8988T (cell line): ENCODE measurements around the gene CEMP1.

Experiments used
- DNase-seq: peaks from one replicate; pipeline ENCODE4 v3.0.0; 2011

The CEMP1 gene

DNA sequence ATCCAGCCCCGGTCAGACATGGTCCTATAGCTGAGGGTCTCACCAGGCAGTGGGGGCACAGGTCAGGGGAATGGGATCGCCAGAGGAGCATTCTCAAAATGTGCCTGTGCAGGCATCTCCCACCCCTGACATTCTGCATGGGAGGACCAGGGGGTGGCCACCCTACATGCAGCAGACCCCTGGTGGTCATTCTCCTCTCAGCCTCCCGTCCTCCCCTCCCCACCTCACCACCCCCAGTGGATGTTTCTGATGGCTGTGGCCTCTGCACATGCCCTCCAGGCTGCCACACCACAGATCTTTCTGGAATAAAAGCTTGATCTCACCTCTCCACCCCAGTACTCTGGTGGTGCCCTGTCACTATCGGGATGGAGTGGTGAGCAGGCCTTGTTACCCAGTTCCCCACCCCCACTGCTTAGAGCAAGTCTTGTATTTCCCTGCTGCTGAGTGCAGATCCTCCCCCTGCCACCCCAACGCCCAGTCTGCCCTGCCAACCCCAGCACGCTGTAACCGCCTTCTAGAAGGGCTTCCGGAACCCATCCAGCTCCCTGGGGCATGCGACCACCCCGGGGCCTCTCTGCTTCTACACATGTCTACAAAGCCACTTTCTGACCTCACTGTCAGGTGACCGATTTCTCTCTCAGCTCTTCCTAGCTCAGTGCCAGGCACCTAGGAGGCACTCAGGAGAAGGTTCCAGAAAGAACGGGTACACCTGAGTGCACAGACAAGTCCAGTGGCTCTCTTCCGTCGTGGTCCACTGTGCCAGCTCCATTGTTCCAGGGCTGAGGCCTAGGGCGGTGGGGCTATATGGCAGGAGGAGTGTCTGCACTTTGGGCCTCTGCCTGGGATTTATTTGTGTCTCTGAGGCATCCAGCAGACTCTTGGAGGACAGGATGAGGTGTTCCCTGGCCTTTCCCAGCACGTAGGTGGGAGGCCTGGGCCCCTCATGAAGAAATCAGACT is 47.0 kb downstream of the CEMP1 start:
- DNase-seq = no peak

- DNase-seq = no peak
These were observed 48.3 kb downstream of the CEMP1 start for GRCh38 chr16:2482708-2483534.

DNA sequence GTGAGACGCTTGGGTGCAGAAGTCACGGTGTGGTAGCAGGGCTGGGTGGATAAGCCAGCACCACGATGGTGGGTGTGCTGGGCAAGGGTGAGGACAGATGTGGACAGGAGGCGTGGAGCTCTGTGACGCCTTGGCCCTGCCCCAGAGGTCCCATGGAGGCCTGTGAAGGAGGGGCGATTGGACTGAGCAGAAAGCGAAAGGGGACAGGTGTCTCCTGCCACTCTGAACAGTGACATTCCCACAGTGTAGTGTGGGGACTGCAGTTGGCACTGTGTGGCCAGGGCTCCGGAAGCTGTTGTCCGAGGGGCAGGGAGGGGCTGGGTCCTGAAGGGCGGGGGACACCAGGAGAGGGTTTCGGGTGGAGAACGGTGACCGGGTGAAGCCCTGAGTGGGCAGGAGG is 49.0 kb downstream of the CEMP1 start:
- DNase-seq = no peak

DNA sequence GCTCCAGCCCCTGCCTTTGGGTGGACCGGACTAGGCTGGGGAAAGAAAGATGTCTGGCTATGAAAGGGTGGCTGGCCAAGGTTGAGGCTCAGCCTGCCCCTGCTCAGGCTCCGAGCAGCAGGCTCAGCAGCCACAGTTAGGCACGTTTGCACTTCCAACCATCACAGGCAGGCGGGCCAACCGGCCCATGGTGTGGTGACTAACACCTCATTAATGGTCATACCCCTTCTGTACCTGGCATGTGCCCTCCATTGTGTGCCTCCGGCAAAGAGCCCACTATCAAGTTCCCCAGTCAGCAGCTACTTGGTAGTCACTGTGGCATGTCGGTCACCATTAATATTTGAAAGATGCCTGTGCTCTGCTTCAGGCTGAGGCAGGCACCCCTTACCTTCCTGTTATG is 49.5 kb downstream of the CEMP1 start:
- DNase-seq = no peak

DNA sequence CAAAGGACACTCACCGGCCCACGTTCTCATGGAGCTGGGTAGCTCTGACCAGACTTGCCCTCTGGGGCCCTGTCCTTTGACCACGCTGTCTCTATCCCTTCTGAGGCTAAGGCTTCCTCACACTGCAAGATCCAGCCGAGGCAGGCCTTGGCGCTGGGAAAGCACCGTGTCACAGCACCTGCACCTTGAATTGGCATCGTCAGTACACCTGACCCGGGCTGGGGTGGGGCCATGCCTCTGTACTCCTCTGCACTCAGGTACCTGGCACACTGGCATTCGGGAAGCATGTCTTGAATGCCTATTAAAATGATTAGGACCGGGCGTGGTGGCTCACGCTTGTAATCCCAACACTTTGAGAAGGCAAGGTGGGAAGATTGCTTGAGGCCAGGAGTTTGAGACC is 50.3 kb downstream of the CEMP1 start:
- no peak for DNase-seq
